K562 (cell line): ENCODE measurements around the gene CADPS2. TPM values are rescaled to one million over a fixed set of nuclear protein-coding genes. Genes with fewer than 3 reads are reported as not detected.

ENCODE experiments used
- ATAC-seq: fragments of 200-7000 bp; cut with Tn5 transposase; 3 replicates; pipeline ENCODE4 v1.9.1; 2020; ENCODE audit warnings: moderate library complexity
- BruUV-seq: library from RNA; stranded (reverse); fragments of 400-500 nt; replicated peaks from 2 replicates; lab custom pipeline; 2021; lab: Mats Ljungman, UMichigan
- CTCF ChIA-PET: fragments of 300-600 bp; formaldehyde crosslinking; extraction: SDS; loops from one replicate; lab custom pipeline; 2021; ENCODE audit warnings: low intra/inter-chr PET ratio; lab: Yijun Ruan, JAX
- POLR2A ChIA-PET: fragments of 300-600, 350-650 bp; sonication (Branson Sonifier 250); formaldehyde crosslinking; extraction: SDS; loops from one replicate; lab custom pipeline; 2021; ENCODE audit warnings: antibody characterized with exemption, inconsistent platforms; lab: Yijun Ruan, JAX
- DNase-seq, 4 experiments: peaks; one replicate each; pipeline versions ENCODE4 v3.0.0 to v3.0.0-alpha.2; 2011 to 2018; ENCODE audit warnings: low spot score in 3 of 4, mixed read lengths in 3 of 4; ENCODE audit errors: extremely low read depth in 1 of 4
- FAIRE-seq: peaks from 2 replicates; lab custom pipeline; 2011; peaks lifted over from hg19 to GRCh38; lab: Jason Lieb, UNC
- H2AFZ ChIP-seq: 2 replicates; pipeline ENCODE4 v1.6.0; 2011; ENCODE audit warnings: low read depth, low read length, control low read depth, inconsistent platforms
- H3K27ac ChIP-seq: fragments of 200-600 bp; 3 replicates; pipeline ENCODE4 v1.8.0; 2011; ENCODE audit warnings: low read depth, mild to moderate bottlenecking, control low read depth, inconsistent platforms, low read length, moderate library complexity, mixed read lengths; ENCODE audit errors: extremely low read depth
- H3K27me3 ChIP-seq, 2 experiments: fragments of 300-600 bp in 1 of 2; 2 replicates in 1 of 2; 3 replicates in 1 of 2; pipeline versions ENCODE4 v1.6.0 to v1.8.0; 2011; ENCODE audit warnings: inconsistent platforms in 2 of 2, low read length in 2 of 2, mild to moderate bottlenecking in 1 of 2, mixed read lengths in 1 of 2, moderate library complexity in 1 of 2; ENCODE audit not compliant: control insufficient read depth in 2 of 2, insufficient read depth in 2 of 2
- H3K36me3 ChIP-seq: fragments of 300-600 bp; 3 replicates; pipeline ENCODE4 v1.8.0; 2011; ENCODE audit warnings: mild to moderate bottlenecking, low read length, inconsistent platforms; ENCODE audit not compliant: control insufficient read depth, insufficient read depth
- H3K4me1 ChIP-seq, 2 experiments: fragments of 200-600 bp in 1 of 2; replicated peaks in 1 of 2; 2 replicates in 1 of 2; 3 replicates in 1 of 2; pipeline versions ENCODE4 v1.5.1 to v1.8.0; 2011; ENCODE audit warnings: inconsistent platforms in 2 of 2, low read length in 2 of 2, mild to moderate bottlenecking in 1 of 2, mixed read lengths in 1 of 2, moderate library complexity in 1 of 2; ENCODE audit not compliant: control insufficient read depth in 2 of 2, insufficient read depth in 2 of 2
- H3K4me2 ChIP-seq: 2 replicates; pipeline ENCODE4 v1.6.1; 2011; ENCODE audit warnings: low read length, control low read depth, inconsistent platforms, mixed read lengths; ENCODE audit not compliant: insufficient read depth
- H3K4me3 ChIP-seq: fragments of 200-600 bp; sonication (generic), shearing (Covaris generic); 2 replicates; pipeline ENCODE4 v1.5.1; 2016; ENCODE audit warnings: control low read depth, inconsistent platforms
- H3K79me2 ChIP-seq: fragments of 200-600 bp; 3 replicates; pipeline ENCODE4 v1.8.0; 2011; ENCODE audit warnings: low read length, inconsistent platforms; ENCODE audit not compliant: control insufficient read depth, insufficient read depth
- H3K9ac ChIP-seq, 2 experiments: 2 replicates each; pipeline versions ENCODE4 v1.6.0 to v1.6.1; 2011; ENCODE audit warnings: low read depth in 2 of 2, low read length in 2 of 2, control low read depth in 1 of 2, inconsistent platforms in 1 of 2, mild to moderate bottlenecking in 1 of 2, mixed read lengths in 1 of 2; ENCODE audit not compliant: insufficient read depth in 1 of 2
- H3K9me1 ChIP-seq: one replicate; pipeline ENCODE4 v1.6.0; 2011; ENCODE audit warnings: inconsistent platforms, mild to moderate bottlenecking, low read length, moderate library complexity; ENCODE audit not compliant: control insufficient read depth, insufficient read depth
- H3K9me3 ChIP-seq: replicated peaks from 2 replicates; pipeline ENCODE4 v1.5.1; 2011; ENCODE audit warnings: low read depth, low read length, inconsistent platforms; ENCODE audit not compliant: control insufficient read depth, insufficient read depth
- H4K20me1 ChIP-seq: replicated peaks from 2 replicates; pipeline ENCODE4 v1.6.1; 2011; ENCODE audit warnings: low read length, inconsistent platforms, mixed read lengths; ENCODE audit not compliant: control insufficient read depth, insufficient read depth
- BRD9 ChIP-seq: fragments of 450-650 bp; IDR thresholded peaks from 2 replicates; pipeline ENCODE4 v1.6.1; 2018; ENCODE audit warnings: low read depth; ENCODE audit not compliant: partially characterized antibody
- CGGBP1 ChIP-seq: fragments of 250-450 bp; sonication (Bioruptor Pico); IDR thresholded peaks from 2 replicates; pipeline ENCODE4 v1.9.0; 2021; ENCODE audit warnings: mild to moderate bottlenecking
- ETS2 ChIP-seq: IDR thresholded peaks from 2 replicates; pipeline ENCODE4 v1.6.1; 2016; ENCODE audit warnings: borderline replicate concordance, missing genetic modification characterization, mild to moderate bottlenecking, moderate library complexity, missing compliant biosample characterization; ENCODE audit not compliant: poor library complexity, severe bottlenecking
- GMEB1 ChIP-seq: fragments of 250-450 bp; sonication (Bioruptor Pico); IDR thresholded peaks from 2 replicates; pipeline ENCODE4 v1.4.0; 2020; ENCODE audit warnings: mild to moderate bottlenecking
- HDAC3 ChIP-seq: fragments of 450-650 bp; IDR thresholded peaks from 2 replicates; pipeline ENCODE4 v1.6.1; 2018; ENCODE audit warnings: borderline replicate concordance, mild to moderate bottlenecking, moderate library complexity; ENCODE audit not compliant: partially characterized antibody
- PHF8 ChIP-seq: fragments of 200-600 bp; sonication (generic); IDR thresholded peaks from 2 replicates; pipeline ENCODE4 v1.6.1; 2012; ENCODE audit warnings: mixed run types, mild to moderate bottlenecking, inconsistent platforms, low read length, moderate library complexity, borderline replicate concordance
- RAD21 ChIP-seq, 2 experiments: fragments of 250-450 bp in 1 of 2; fragments of 450-650 bp in 1 of 2; sonication (Bioruptor Pico) in 1 of 2; formaldehyde crosslinking in 1 of 2; IDR thresholded peaks in 1 of 2; conservative IDR thresholded peaks in 1 of 2; 2 replicates each; pipeline versions ENCODE4 v1.4.0 to v1.8.0; 2020 to 2022; ENCODE audit warnings: mild to moderate bottlenecking in 2 of 2, moderate library complexity in 1 of 2
- SETDB1 ChIP-seq: IDR thresholded peaks from one replicate; pipeline ENCODE4 v1.6.1; 2012; ENCODE audit warnings: low read length, control low read depth, inconsistent platforms
- STAT6 ChIP-seq: sonication (generic); formaldehyde crosslinking; IDR thresholded peaks from 2 replicates; pipeline ENCODE4 v1.8.1; 2023; ENCODE audit warnings: mild to moderate bottlenecking, missing genetic modification reagents
- TCFL5 ChIP-seq: fragments of 250-450 bp; sonication (Bioruptor Pico); conservative IDR thresholded peaks from 2 replicates; pipeline ENCODE4 v1.6.1; 2021; ENCODE audit warnings: mild to moderate bottlenecking, moderate library complexity, matching md5 sums
- ZBTB49 ChIP-seq: sonication (generic); formaldehyde crosslinking; IDR thresholded peaks from 2 replicates; pipeline ENCODE4 v1.8.0; 2022; ENCODE audit warnings: missing genetic modification reagents, mild to moderate bottlenecking, borderline replicate concordance
- ZNF121 ChIP-seq: sonication (generic); formaldehyde crosslinking; conservative IDR thresholded peaks from 2 replicates; pipeline ENCODE4 v1.8.0; 2022; ENCODE audit warnings: missing genetic modification reagents
- WGBS: fragments of 100-300 bp; shearing (Covaris generic); methylation state at CpG from one replicate; pipeline ENCODE4 v1.1.6; 2016; ENCODE audit warnings: low coverage, mixed read lengths; ENCODE audit not compliant: insufficient coverage; ENCODE audit errors: missing lambda C conversion rate; 5-methylcytosine and 5-hydroxymethylcytosine counted together
- in situ Hi-C: fragments of 300-500 bp; cut with MboI; formaldehyde crosslinking; loops from 4 replicates; pipeline ENCODE4 v1.15.0; 2018; ENCODE audit warnings: inconsistent platforms, mixed read lengths
- intact Hi-C: fragments of 100-400 bp; cut with micrococcal nuclease; formaldehyde crosslinking; loops from 2 replicates; pipeline ENCODE4 v1.14.2; 2022
- polyA plus RNA-seq, 8 experiments: library from polyadenylated mRNA; depleted of rRNA in 4 of 8; stranded (reverse) in 5 of 8; unstranded in 3 of 8; fragments of >200 nt; fragmentation: Nextera tagmentation in 2 of 8; fragmentation: Illumina TruSeq in 1 of 8; extraction: Ambion mirVana in 2 of 8; extraction: Trizol in 1 of 8; gene quantifications; 2 replicates each; pipeline versions ENCODE4 v1.2.1 to v1.2.3, GENCODE V29; 2011 to 2014; ENCODE audit warnings: inconsistent platforms in 1 of 8, missing spikeins in 1 of 8
- total RNA-seq, 7 experiments: library from RNA; depleted of rRNA in 6 of 7; stranded (reverse); fragments of >200 nt in 6 of 7; fragmentation: Illumina TruSeq in 2 of 7; extraction: Trizol in 2 of 7; gene quantifications; 2 replicates each; pipeline versions ENCODE4 v1.2.1 to v1.2.3, GENCODE V29; 2011 to 2021; ENCODE audit warnings: low replicate concordance in 1 of 7

The CADPS2 gene
- total and polyA plus RNA-seq, 9 of the 15 experiments (the other 6 are each of a cell fraction or from before 2014, with no cell fraction given), result 0.03 to 0.14 (median 0.04) TPM; not detected in 1

GRCh38 chr7:122628651-122629411, 257.4 kb downstream of the CADPS2 start (continued):
- TF ChIP-seq CGGBP1 (CRISPR knock-in tag), result no peak
- TF ChIP-seq PHF8, result no peak
- TF ChIP-seq TCFL5 (CRISPR knock-in tag), result no peak
- no peak for TF ChIP-seq ZNF121 (CRISPR knock-in tag)
- no peak for TF ChIP-seq SETDB1
- no peak for TF ChIP-seq ETS2 (tag)
- no peak for TF ChIP-seq RAD21 (CRISPR knock-in tag; conservative IDR thresholded peaks at IDR 0.05 in 1 of 2, IDR thresholded peaks at IDR 0.05 in 1 of 2)

GRCh38 chr7:122626785-122627184, 259.5 kb downstream of the CADPS2 start:
- Histone ChIP-seq H3K27ac (no peak overlapping the region), H3K9me1 (no peaks in the 10 kb centered on the region), H2AFZ (no peak overlapping the region), H3K9ac (no peak overlapping the region), H3K4me1 (no peaks in the 10 kb centered on the region), H3K27me3 (no peaks in the 10 kb centered on the region), H4K20me1 (no peaks in the 10 kb centered on the region), H3K4me3 (no peak overlapping the region), H3K36me3 (no peaks in the 10 kb centered on the region), H3K79me2 (no peaks in the 10 kb centered on the region), H3K9me3 (no peaks in the 10 kb centered on the region; the same call in 1 of the 2 replicates), H3K4me2 (no peak overlapping the region)
- in situ Hi-C loops (no loop called here), intact Hi-C loops (no loop called here)
- FAIRE-seq, result no peak
- POLR2A ChIA-PET, result interaction anchor here (0.8 kb wide), 1 partner anchor 10 kb away, joined by 3 read pairs; no protein-coding TSS in a partner anchor
- CTCF ChIA-PET, result no interaction called here
- no peak for DNase-seq
- WGBS, result 0% methylated on average over 3 of the region's 3 CpGs
- no TSS peak for BruUV-seq
- ATAC-seq, result no peak
- no peak for TF ChIP-seq GMEB1 (CRISPR knock-in tag)
- no peak for TF ChIP-seq BRD9
- no peak for TF ChIP-seq ZBTB49
- TF ChIP-seq STAT6, result no peak
- no peak for TF ChIP-seq HDAC3
